K562 (cell line): ENCODE results near the gene RASAL1. TPM values are rescaled to one million over a fixed set of nuclear protein-coding genes. Genes with fewer than 3 reads are reported as not detected.

Experiments used
- CEBPG ChIP-seq, 3 experiments: fragments of 200-800 bp in 1 of 3; sonication (Bioruptor generic) in 1 of 3; sonication (generic) in 1 of 3; formaldehyde crosslinking in 1 of 3; IDR thresholded peaks in 2 of 3; conservative IDR thresholded peaks in 1 of 3; 2 replicates each; pipeline versions ENCODE4 v1.6.1 to v1.8.0; 2016 to 2022; ENCODE audit warnings: missing compliant biosample characterization in 2 of 3, missing genetic modification characterization in 2 of 3, mild to moderate bottlenecking in 1 of 3, missing genetic modification reagents in 1 of 3
- CHAMP1 ChIP-seq: fragments of 450-650 bp; IDR thresholded peaks from 2 replicates; pipeline ENCODE4 v1.6.1; 2016; ENCODE audit warnings: mild to moderate bottlenecking
- CHD2 ChIP-seq: IDR thresholded peaks from 2 replicates; pipeline ENCODE4 v1.6.1; 2011; ENCODE audit warnings: low read depth, low read length
- DLX4 ChIP-seq: fragments of 250-450 bp; sonication (Bioruptor Pico); IDR thresholded peaks from 2 replicates; pipeline ENCODE4 v1.6.1; 2021; ENCODE audit warnings: mild to moderate bottlenecking
- ETV5 ChIP-seq: sonication (generic); formaldehyde crosslinking; IDR thresholded peaks from 2 replicates; pipeline ENCODE4 v1.4.0; 2020; ENCODE audit warnings: low read depth, mild to moderate bottlenecking, missing genetic modification reagents
- FOXP1 ChIP-seq: sonication (generic); formaldehyde crosslinking; IDR thresholded peaks from 2 replicates; pipeline ENCODE4 v1.8.0; 2022; ENCODE audit warnings: mild to moderate bottlenecking, missing genetic modification reagents
- HDAC2 ChIP-seq: fragments of 450-650 bp; IDR thresholded peaks from 2 replicates; pipeline ENCODE4 v1.6.1; 2016; ENCODE audit warnings: mild to moderate bottlenecking
- HOMEZ ChIP-seq: fragments of 250-450 bp; sonication (Bioruptor Pico); IDR thresholded peaks from 2 replicates; pipeline ENCODE4 v1.4.0; 2020; ENCODE audit warnings: mild to moderate bottlenecking, moderate library complexity
- JUND ChIP-seq, 2 experiments: IDR thresholded peaks; 2 replicates in 1 of 2; 3 replicates in 1 of 2; pipeline ENCODE4 v1.6.1; 2011; ENCODE audit warnings: borderline replicate concordance in 2 of 2, low read depth in 2 of 2, low read length in 2 of 2, improper control_type of control experiment in 1 of 2, missing biosample characterization in 1 of 2, missing genetic modification characterization in 1 of 2, missing genetic modification reagents in 1 of 2
- MEIS2 ChIP-seq: fragments of 450-650 bp; IDR thresholded peaks from 2 replicates; pipeline ENCODE4 v1.6.1; 2014; ENCODE audit warnings: mild to moderate bottlenecking; ENCODE audit not compliant: partially characterized antibody
- NEUROD1 ChIP-seq: fragments of 150-350 bp; IDR thresholded peaks from 2 replicates; pipeline ENCODE4 v1.6.1; 2014; ENCODE audit warnings: borderline replicate concordance, low read length, low read depth; ENCODE audit not compliant: partially characterized antibody
- NRF1 ChIP-seq, 2 experiments: fragments of 450-650 bp; IDR thresholded peaks in 1 of 2; conservative IDR thresholded peaks in 1 of 2; 2 replicates each; pipeline ENCODE4 v1.6.1; 2014; ENCODE audit warnings: mild to moderate bottlenecking in 2 of 2
- SIN3A ChIP-seq, 2 experiments: fragments of 150-350 bp in 1 of 2; IDR thresholded peaks; 2 replicates each; pipeline ENCODE4 v1.6.1; 2011 to 2016; ENCODE audit warnings: borderline replicate concordance in 2 of 2, low read depth in 2 of 2, low read length in 2 of 2, mild to moderate bottlenecking in 2 of 2, moderate library complexity in 2 of 2; ENCODE audit not compliant: control insufficient read depth in 1 of 2
- TARDBP ChIP-seq: fragments of 450-650 bp; IDR thresholded peaks from 2 replicates; pipeline ENCODE4 v1.6.1; 2016
- TEAD1 ChIP-seq, 2 experiments: fragments of 450-650 bp in 1 of 2; sonication (generic) in 1 of 2; formaldehyde crosslinking; IDR thresholded peaks; 2 replicates each; pipeline versions ENCODE4 v1.4.0 to v1.8.0; 2020 to 2022; ENCODE audit warnings: mild to moderate bottlenecking in 2 of 2, missing genetic modification reagents in 1 of 2
- UBTF ChIP-seq, 2 experiments: IDR thresholded peaks; 2 replicates each; pipeline ENCODE4 v1.6.1; 2012; ENCODE audit warnings: improper control_type of control experiment in 2 of 2, low read depth in 2 of 2, low read length in 2 of 2, borderline replicate concordance in 1 of 2
- ZNF780A ChIP-seq: fragments of 250-450 bp; sonication (Bioruptor Pico); IDR thresholded peaks from 2 replicates; pipeline ENCODE4 v1.5.0; 2021; ENCODE audit warnings: mild to moderate bottlenecking
- ZSCAN32 ChIP-seq: fragments of 450-650 bp; formaldehyde crosslinking; IDR thresholded peaks from 2 replicates; pipeline ENCODE4 v1.4.0; 2020; ENCODE audit warnings: mild to moderate bottlenecking, moderate library complexity
- polyA plus RNA-seq, 8 experiments: library from polyadenylated mRNA; depleted of rRNA in 4 of 8; stranded (reverse) in 5 of 8; unstranded in 3 of 8; fragments of >200 nt; fragmentation: Nextera tagmentation in 2 of 8; fragmentation: Illumina TruSeq in 1 of 8; extraction: Ambion mirVana in 2 of 8; extraction: Trizol in 1 of 8; gene quantifications; 2 replicates each; pipeline versions ENCODE4 v1.2.1 to v1.2.3, GENCODE V29; 2011 to 2014; ENCODE audit warnings: inconsistent platforms in 1 of 8, missing spikeins in 1 of 8
- total RNA-seq, 7 experiments: library from RNA; depleted of rRNA in 6 of 7; stranded (reverse); fragments of >200 nt in 6 of 7; fragmentation: Illumina TruSeq in 2 of 7; extraction: Trizol in 2 of 7; gene quantifications; 2 replicates each; pipeline versions ENCODE4 v1.2.1 to v1.2.3, GENCODE V29; 2011 to 2021; ENCODE audit warnings: low replicate concordance in 1 of 7

Gene RASAL1
- total and polyA plus RNA-seq, 9 of the 15 experiments (the other 6 are each of a cell fraction or from before 2014, with no cell fraction given) = 0.06 to 0.16 (median 0.14) TPM; not detected in 6

- TF ChIP-seq HOMEZ (CRISPR knock-in tag) (0 out of 2 replicates have a peak, but pooled peaks have one; percentile 38), NRF1 (conservative IDR thresholded peaks at IDR 0.05 in 1 of 2, IDR thresholded peaks at IDR 0.05 in 1 of 2) (peak; percentile 58 to 61; a peak in 3 of 4 replicates), JUND (IDR thresholded peaks at IDR 0.05; ENCODE audit: borderline replicate concordance, low read depth, low read length) (peak; percentile 0; the same call in 1 of the 2 replicates), JUND (tag; IDR thresholded peaks at IDR 0.05; ENCODE audit: borderline replicate concordance, low read depth, low read length) (no peak), UBTF (IDR thresholded peaks at IDR 0.05; ENCODE audit: borderline replicate concordance in 1 of 2, low read depth in 2 of 2, low read length in 2 of 2) (peak in 1 of 2 experiments; percentile 42; a peak in 1 of 4 replicates), FOXP1 (no peak), ZSCAN32 (CRISPR knock-in tag) (no peak), ZNF780A (CRISPR knock-in tag) (no peak), CEBPG (CRISPR knock-in tag; IDR thresholded peaks at IDR 0.05) (no peak), CEBPG (tag; conservative IDR thresholded peaks at IDR 0.05 in 1 of 2, IDR thresholded peaks at IDR 0.05 in 1 of 2) (no peak), NEUROD1 (peak; percentile 83), MEIS2 (peak; percentile 2), DLX4 (CRISPR knock-in tag) (no peak), HDAC2 (no peak), CHAMP1 (no peak), CHD2 (peak; percentile 76), TEAD1 (CRISPR knock-in tag; IDR thresholded peaks at IDR 0.05) (0 out of 4 replicates have a peak, but pooled peaks of 1 of the 2 experiments have one; percentile 4), SIN3A (IDR thresholded peaks at IDR 0.05; ENCODE audit: borderline replicate concordance in 2 of 2, control insufficient read depth in 1 of 2, low read depth in 2 of 2, low read length in 2 of 2) (peak in 1 of 2 experiments; percentile 59; a peak in 1 of 4 replicates), TARDBP (0 out of 2 replicates have a peak, but pooled peaks have one; percentile 14), ETV5 (CRISPR knock-in tag) (0 out of 2 replicates have a peak, but pooled peaks have one; percentile 35)
Measured at GRCh38 chr12:113184900-113185179, 49.3 kb upstream of the RASAL1 start (continued).
